Stimulated activated naive CD8-positive, alpha-beta T cell treated with anti-CD3 and anti-CD28 coated beads, Interleukin-15, Interleukin-2, amounts not matched to agents 100 U/mL and 50 U/mL, for 24 hours (primary cell): Measurements from ENCODE around the gene TPSD1.
"Not testable (repeated sequence)": the region's sequence is repeated elsewhere in the genome, so short reads cannot be mapped to it uniquely, and the experiment has no call there.

Source experiments
- ATAC-seq: fragments of 150-1000 bp; cut with Tn5 transposase; one replicate; pipeline ENCODE4 v1.10.0; 2021
- DNase-seq: peaks from one replicate; pipeline ENCODE4 v3.0.0; 2021

Gene TPSD1

GRCh38 chr16:1220841-1221627, 34.8 kb upstream of the TPSD1 start:
- DNase-seq (no peak), ATAC-seq (no peak)

GRCh38 chr16:1221628-1222552, 34.0 kb upstream of the TPSD1 start:
- no peak for DNase-seq
- no peak for ATAC-seq

DNA sequence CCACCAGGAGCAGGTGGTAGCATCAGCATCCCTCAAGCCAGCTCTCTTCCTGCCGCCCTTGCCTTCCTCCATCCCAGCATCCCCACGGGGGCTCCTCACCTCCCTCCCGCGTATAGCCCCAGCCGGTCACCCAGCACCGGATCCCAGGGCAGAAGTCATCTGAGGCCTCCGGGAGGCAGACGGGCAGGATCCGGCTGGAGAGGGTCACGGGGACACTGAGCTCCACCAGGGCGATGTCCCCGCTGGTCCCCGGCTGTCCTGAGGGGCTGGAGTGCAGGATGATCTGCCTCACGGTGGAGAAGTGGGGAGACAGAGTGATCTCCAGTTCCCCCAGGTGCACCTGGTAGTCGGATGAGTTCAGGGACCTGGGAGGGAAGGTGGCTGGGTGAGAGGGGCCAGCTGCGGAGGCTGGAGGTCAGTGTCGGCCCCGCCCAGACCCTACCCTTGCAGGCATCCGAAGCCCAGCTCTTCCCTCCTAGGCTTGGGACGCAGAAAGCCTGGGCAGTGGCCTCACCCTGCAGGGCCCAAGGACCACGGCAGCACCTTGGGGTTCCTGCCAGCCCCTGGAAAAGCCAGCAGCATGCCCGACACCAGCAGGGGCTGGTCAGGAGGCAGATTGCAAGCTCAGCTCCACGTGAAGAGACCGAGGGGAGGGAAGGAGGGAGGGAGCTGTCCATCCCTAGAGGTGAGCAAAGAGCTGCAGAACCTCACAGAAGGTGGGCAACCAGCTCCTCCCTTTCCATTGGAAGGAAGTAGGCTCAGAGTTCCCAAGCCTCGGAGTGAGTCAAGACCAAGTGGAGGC, 33.1 kb upstream of the TPSD1 start:
- DNase-seq (no peak), ATAC-seq (no peak)

DNA sequence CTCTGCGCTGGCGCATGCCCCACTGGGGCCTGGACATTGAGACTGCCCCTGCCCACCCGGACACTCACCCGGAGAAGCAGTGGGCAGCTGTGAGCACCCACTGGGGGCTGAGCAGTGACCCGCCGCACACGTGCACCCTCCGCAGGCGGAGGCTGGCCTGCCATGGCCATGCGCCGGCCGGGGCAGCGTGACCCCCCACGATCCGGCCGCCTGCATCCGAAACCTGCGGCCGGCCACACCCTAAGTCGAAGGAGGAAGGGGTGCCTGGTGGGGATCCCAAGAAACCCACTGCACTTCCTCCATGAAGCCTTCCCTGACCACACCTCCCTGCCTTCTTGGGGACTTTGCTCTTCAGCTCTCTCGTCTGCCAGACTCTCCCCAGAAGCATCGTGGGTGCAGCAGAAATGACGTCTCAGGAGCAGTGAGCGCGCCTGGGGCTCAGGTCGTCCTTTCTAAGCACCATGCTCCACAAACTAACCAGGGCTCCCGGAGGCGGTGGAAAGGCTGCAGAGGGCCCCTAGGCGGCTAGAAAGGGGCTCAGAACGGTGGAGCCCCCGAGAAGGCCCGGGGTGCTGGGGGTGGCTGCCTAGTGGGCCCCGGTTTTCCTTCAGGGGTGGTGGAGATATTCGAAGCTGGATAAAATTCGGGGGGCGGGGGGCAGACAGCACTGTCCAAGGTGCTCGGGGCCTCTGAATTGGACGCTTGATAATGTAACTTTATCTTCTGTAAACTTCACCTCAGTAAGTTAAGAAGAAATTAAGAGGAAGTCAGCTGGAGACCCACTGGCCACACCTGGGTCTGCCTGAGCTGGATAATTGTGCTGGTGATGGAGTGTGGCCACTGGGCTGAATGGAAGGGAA, 32.3 kb upstream of the TPSD1 start:
- no peak for DNase-seq
- no peak for ATAC-seq

- DNase-seq = no peak
- ATAC-seq = no peak
These were observed 31.3 kb upstream of the TPSD1 start for GRCh38 chr16:1224558-1224957.

GRCh38 chr16:1225051-1225451, 30.8 kb upstream of the TPSD1 start, which contains the start of gene TPSG1:
Gene TPSG1, minus strand, starts transcription at chr16:1225268. Its CDS starts 16 bp downstream, at chr16:1225252.
- DNase-seq = no peak
- ATAC-seq = no peak

DNA sequence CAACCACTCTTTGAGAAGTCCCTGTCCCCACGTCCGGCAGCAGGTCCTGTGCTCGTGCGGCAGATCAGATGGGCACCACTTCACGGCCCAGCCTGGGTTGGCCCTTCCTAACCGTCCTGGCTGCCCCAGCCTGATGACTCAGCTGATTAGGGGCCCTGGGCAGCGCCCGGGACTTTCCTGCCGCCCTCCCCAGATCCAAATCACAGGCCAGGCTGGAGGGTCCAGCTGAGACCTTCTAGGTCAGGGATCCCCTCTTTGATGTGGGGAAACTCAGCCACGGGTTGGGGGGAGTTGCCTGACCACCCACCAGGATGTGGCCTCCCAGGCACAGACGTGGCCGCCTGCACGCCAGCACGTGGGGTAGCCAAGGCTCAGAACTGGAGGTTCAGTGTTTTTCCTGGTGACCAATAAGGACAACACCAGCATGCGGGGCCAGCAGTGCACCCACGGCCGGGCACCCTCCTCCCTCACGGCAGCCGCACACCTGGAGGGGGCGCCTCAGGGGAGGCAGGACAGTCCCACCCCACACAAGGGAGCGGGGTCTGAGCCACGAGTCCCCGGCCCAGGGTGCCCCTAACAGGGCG, 30.0 kb upstream of the TPSD1 start:
- not testable (repeated sequence) for ATAC-seq, DNase-seq

DNA sequence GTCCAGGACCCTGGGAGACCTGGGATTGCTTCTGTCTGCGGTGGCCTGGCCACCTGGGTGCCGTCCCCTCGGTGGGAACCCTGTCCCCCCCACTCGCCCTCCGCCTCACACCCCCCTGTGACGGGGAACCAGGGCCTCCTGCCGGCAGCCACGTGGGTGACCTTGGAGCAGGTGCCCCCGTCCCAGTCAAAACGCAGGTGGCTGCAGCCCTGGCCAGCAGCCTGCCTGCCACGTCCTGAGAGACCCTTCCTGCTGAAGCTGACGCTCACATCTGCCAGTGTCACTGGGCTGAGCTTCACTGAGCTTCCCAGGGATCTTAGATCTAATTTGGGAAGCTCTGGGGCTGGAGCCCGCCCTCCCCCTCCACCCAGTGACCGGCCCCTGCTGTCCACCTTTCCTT, 29.2 kb upstream of the TPSD1 start:
- not testable (repeated sequence) for ATAC-seq, DNase-seq

GRCh38 chr16:1228227-1228626, 27.6 kb upstream of the TPSD1 start:
- not testable (repeated sequence) for ATAC-seq, DNase-seq

DNA sequence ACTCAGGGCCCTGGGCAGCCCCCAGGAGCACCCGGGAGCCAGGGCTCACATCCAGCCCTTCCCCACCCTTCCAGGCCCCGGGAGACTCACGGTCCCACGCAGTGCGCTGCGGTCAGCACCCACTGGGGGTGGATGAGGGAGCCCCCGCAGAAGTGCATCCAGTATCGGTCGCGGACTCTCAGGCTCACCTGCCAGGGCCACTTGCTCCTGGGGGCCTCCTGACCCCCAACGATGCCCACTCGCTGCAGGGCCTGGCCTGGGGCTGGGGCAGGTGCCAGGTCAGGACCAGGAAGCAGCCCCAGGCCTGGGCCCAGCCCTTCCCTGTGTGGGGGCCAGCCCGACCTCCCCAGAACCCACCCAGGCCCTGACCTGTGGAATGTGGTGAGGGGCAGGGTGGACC, 26.4 kb upstream of the TPSD1 start:
- not testable (repeated sequence) for ATAC-seq

GRCh38 chr16:1230084-1230470, 25.8 kb upstream of the TPSD1 start, which contains the start of gene TPSB2:
Gene TPSB2, minus strand, starts transcription at chr16:1230184. Its CDS starts 233 bp downstream, at chr16:1229951.
- ATAC-seq, DNase-seq: not testable (repeated sequence)

More for the DNA sequence above, 26.4 kb upstream of the TPSD1 start:
- DNase-seq = not testable (repeated sequence)

- not testable (repeated sequence) for ATAC-seq, DNase-seq
These were observed 25.2 kb upstream of the TPSD1 start for GRCh38 chr16:1230471-1231212.

GRCh38 chr16:1231301-1231700, 24.6 kb upstream of the TPSD1 start:
- ATAC-seq, DNase-seq: not testable (repeated sequence)

DNA sequence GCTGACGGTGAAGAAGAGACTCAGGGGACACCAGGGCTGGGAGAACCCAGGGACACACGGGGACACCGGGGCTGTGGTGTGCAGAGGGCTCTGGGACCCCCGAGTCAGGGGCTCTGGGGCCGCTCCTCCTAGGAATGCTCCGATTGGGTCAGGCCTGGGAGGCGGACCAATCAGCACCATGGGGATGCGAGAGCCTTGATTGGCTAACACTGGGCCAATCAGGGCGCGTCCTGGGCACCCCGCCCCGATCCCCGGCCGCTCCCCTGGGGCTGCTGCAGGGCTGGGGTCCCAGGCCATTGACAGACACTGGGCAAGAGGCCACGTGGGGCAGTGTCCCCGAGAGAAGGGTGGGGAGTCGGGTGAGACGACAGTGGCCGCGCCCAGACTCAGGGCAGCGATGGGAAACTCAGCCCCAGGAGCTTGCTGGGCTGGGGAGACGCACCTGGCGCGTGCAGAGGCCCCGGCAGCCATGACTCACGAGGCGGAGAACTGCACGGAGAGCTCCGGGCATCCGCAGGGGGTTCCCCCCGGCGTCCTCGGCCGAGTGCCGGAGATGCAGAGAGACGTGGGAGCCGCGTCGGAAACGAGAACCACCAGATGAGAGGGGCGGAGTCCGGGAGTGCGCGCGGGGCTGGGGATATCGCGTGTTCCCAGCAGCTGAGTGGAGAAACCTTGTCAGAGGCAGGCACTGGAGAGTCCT, 23.7 kb upstream of the TPSD1 start:
- ATAC-seq, DNase-seq: not testable (repeated sequence)

DNA sequence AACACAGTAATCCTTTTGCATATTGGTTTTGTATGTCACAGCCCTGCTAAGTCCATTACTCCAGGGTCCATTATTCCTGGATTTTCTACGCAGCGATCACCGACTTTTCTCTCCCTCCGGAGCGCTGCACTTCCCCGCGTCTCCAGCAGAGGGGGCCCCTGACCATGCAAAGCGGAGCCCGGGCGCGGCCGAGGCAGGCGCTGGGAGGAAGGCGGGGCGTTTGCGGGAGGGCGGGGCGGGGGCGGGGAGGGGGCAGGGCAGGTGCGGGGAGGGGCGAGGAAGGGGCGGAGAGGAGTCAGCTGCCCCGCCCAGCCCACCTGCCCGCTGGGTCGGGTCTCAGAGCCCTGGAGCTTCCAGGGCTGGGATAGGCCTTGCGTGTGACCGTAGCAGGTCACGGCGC, 19.2 kb upstream of the TPSD1 start:
- ATAC-seq = peak; percentile 56
- not testable (repeated sequence) for DNase-seq

GRCh38 chr16:1237990-1238389, 17.9 kb upstream of the TPSD1 start:
- DNase-seq (no peak), ATAC-seq (no peak)

- not testable (repeated sequence) for DNase-seq, ATAC-seq
These were observed 17.0 kb upstream of the TPSD1 start for GRCh38 chr16:1238909-1239308.

DNA sequence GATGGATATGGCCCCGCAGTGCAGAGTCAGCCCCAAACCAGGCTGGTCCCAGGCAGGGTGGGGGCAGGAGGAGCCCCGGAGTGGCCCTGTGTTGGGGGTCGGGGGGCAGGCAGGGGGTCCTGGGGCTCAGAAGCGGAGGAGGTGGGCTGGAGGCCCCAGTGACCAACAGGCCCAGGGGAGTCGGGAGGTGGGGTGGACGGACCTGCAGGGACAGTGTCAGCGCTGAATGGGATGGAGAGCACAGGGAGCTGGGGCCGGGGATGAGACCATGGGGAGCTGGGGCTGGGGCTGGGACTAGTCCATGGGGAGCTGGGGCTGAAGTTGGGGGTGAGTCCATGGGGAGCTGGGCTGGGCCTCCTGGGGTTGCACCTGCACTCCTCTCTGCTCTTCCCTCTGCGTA, 16.3 kb upstream of the TPSD1 start:
- not testable (repeated sequence) for DNase-seq, ATAC-seq

- not testable (repeated sequence) for ATAC-seq, DNase-seq
These were observed 15.4 kb upstream of the TPSD1 start, which contains the start of gene TPSAB1 for GRCh38 chr16:1240436-1240835. Gene TPSAB1, plus strand, starts transcription at chr16:1240705. Its CDS starts 234 bp downstream, at chr16:1240939.
